SK-N-SH (cell line): ENCODE measurements around the gene SLC5A2. TPM values are rescaled to one million over a fixed set of nuclear protein-coding genes. Genes with fewer than 3 reads are reported as not detected.
"Not testable (repeated sequence)": the region's sequence is repeated elsewhere in the genome, so short reads cannot be mapped to it uniquely, and the experiment has no call there.

Experiments used
- CTCF ChIA-PET: fragments of 300-600, 350-600 bp; formaldehyde crosslinking; extraction: SDS; loops from one replicate; lab custom pipeline; 2021; lab: Yijun Ruan, JAX
- POLR2A ChIA-PET: fragments of 350-600 bp; sonication (Branson Sonifier 250); formaldehyde crosslinking; extraction: SDS; loops from one replicate; lab custom pipeline; 2020; ENCODE audit warnings: antibody characterized with exemption, inconsistent platforms; lab: Yijun Ruan, JAX
- DNase-seq: peaks from one replicate; pipeline ENCODE4 v3.0.0; 2012
- H2AFZ ChIP-seq: fragments of 200-600 bp; sonication (generic); 2 replicates; pipeline ENCODE4 v1.8.1; 2016; ENCODE audit warnings: antibody characterized with exemption, mild to moderate bottlenecking, low read depth
- H3F3A ChIP-seq: fragments of 200-600 bp; sonication (generic); replicated peaks from 2 replicates; pipeline ENCODE3; 2016; ENCODE audit warnings: antibody characterized with exemption, mild to moderate bottlenecking; ENCODE audit not compliant: insufficient read depth
- H3K27ac ChIP-seq, 2 experiments: fragments of 200-500 bp in 1 of 2; fragments of 200-600 bp in 1 of 2; sonication (Bioruptor generic) in 1 of 2; sonication (generic), shearing (Covaris generic) in 1 of 2; 2 replicates each; pipeline versions ENCODE4 v1.5.1 to v1.6.1; 2014 to 2016; ENCODE audit warnings: low read depth in 2 of 2, inconsistent platforms in 1 of 2, low read length in 1 of 2, mild to moderate bottlenecking in 1 of 2, mixed read lengths in 1 of 2
- H3K27me3 ChIP-seq: fragments of 200-600 bp; sonication (generic), shearing (Covaris generic); 2 replicates; pipeline ENCODE4 v1.6.1; 2016; ENCODE audit warnings: mixed run types; ENCODE audit not compliant: insufficient read depth
- H3K36me3 ChIP-seq, 2 experiments: fragments of 200-500 bp in 1 of 2; fragments of 200-600 bp in 1 of 2; sonication (Bioruptor generic) in 1 of 2; sonication (generic) in 1 of 2; replicated peaks in 1 of 2; 2 replicates each; pipeline versions ENCODE3 to v1.5.1; 2014 to 2016; ENCODE audit warnings: low read length in 1 of 2, mild to moderate bottlenecking in 1 of 2; ENCODE audit not compliant: insufficient read depth in 2 of 2, control insufficient read depth in 1 of 2
- H3K4me1 ChIP-seq, 2 experiments: fragments of 200-500 bp in 1 of 2; fragments of 200-600 bp in 1 of 2; sonication (Bioruptor generic) in 1 of 2; sonication (generic), shearing (Covaris generic) in 1 of 2; 2 replicates each; pipeline versions ENCODE4 v1.5.1 to v1.6.1; 2014 to 2016; ENCODE audit warnings: low read depth in 1 of 2, low read length in 1 of 2, mixed run types in 1 of 2; ENCODE audit not compliant: insufficient read depth in 2 of 2, control insufficient read depth in 1 of 2
- H3K4me2 ChIP-seq: fragments of 200-600 bp; sonication (generic), shearing (Covaris generic); 2 replicates; pipeline ENCODE4 v1.6.1; 2017; ENCODE audit warnings: mixed run types
- H3K4me3 ChIP-seq, 2 experiments: fragments of 200-500 bp in 1 of 2; fragments of 200-600 bp in 1 of 2; sonication (Bioruptor generic) in 1 of 2; sonication (generic), shearing (Covaris generic) in 1 of 2; 2 replicates each; pipeline versions ENCODE4 v1.5.1 to v1.8.1; 2014 to 2016; ENCODE audit warnings: low read depth in 2 of 2, inconsistent platforms in 1 of 2, low read length in 1 of 2, mild to moderate bottlenecking in 1 of 2, mixed read lengths in 1 of 2, moderate library complexity in 1 of 2
- H3K79me2 ChIP-seq: fragments of 200-600 bp; sonication (generic); 2 replicates; pipeline ENCODE4 v1.8.1; 2017; ENCODE audit warnings: mild to moderate bottlenecking; ENCODE audit not compliant: insufficient read depth
- H3K9ac ChIP-seq: fragments of 200-600 bp; sonication (generic); 2 replicates; pipeline ENCODE4 v1.6.1; 2017; ENCODE audit warnings: mixed run types
- H3K9me2 ChIP-seq: fragments of 200-600 bp; sonication (generic); 2 replicates; pipeline ENCODE4 v1.6.1; 2017; ENCODE audit warnings: mixed run types
- H3K9me3 ChIP-seq: fragments of 200-600 bp; sonication (generic); 2 replicates; pipeline ENCODE4 v1.6.1; 2017; ENCODE audit warnings: mixed run types, mild to moderate bottlenecking, moderate library complexity
- H4K20me1 ChIP-seq: fragments of 200-600 bp; sonication (generic); 2 replicates; pipeline ENCODE4 v1.6.1; 2017; ENCODE audit warnings: mild to moderate bottlenecking, mixed run types; ENCODE audit not compliant: insufficient read depth
- CHD2 ChIP-seq: fragments of 150-350 bp; IDR thresholded peaks from 2 replicates; pipeline ENCODE4 v1.6.1; 2018; ENCODE audit warnings: low read length; ENCODE audit not compliant: partially characterized antibody
- EZH2phosphoT487 ChIP-seq: fragments of 200-600 bp; sonication (generic); IDR thresholded peaks from 2 replicates; pipeline ENCODE4 v1.6.1; 2017; ENCODE audit warnings: low read depth, mixed run types, mild to moderate bottlenecking, antibody characterized with exemption, moderate library complexity, borderline replicate concordance
- GABPA ChIP-seq: IDR thresholded peaks from 2 replicates; pipeline ENCODE4 v1.4.0; 2012; ENCODE audit warnings: low read depth, mild to moderate bottlenecking
- GATA2 ChIP-seq: sonication (generic); formaldehyde crosslinking; IDR thresholded peaks from 2 replicates; pipeline ENCODE4 v1.5.0; 2020; ENCODE audit warnings: mild to moderate bottlenecking, missing genetic modification reagents
- JUND ChIP-seq: IDR thresholded peaks from 2 replicates; pipeline ENCODE4 v1.4.0; 2012
- NFIC ChIP-seq: IDR thresholded peaks from 2 replicates; pipeline ENCODE4 v1.4.0; 2012; ENCODE audit warnings: borderline replicate concordance
- POLR2AphosphoS5 ChIP-seq: IDR thresholded peaks from 2 replicates; pipeline ENCODE4 v1.6.1; 2012; ENCODE audit warnings: low read depth, low read length
- RAD21 ChIP-seq: IDR thresholded peaks from 2 replicates; pipeline ENCODE4 v1.6.1; 2012; ENCODE audit warnings: mild to moderate bottlenecking, low read length
- RFX5 ChIP-seq: IDR thresholded peaks from 2 replicates; pipeline ENCODE4 v1.6.1; 2012; ENCODE audit warnings: mild to moderate bottlenecking, improper control_type of control experiment, low read length
- RXRA ChIP-seq: IDR thresholded peaks from 2 replicates; pipeline ENCODE4 v1.4.0; 2012; ENCODE audit warnings: low read depth, mild to moderate bottlenecking, borderline replicate concordance
- SIN3A ChIP-seq: IDR thresholded peaks from 2 replicates; pipeline ENCODE4 v1.6.1; 2012; ENCODE audit warnings: low read depth, mild to moderate bottlenecking, low read length, moderate library complexity, borderline replicate concordance
- SMC3 ChIP-seq: IDR thresholded peaks from 2 replicates; pipeline ENCODE4 v1.6.1; 2012; ENCODE audit warnings: low read depth, low read length, improper control_type of control experiment
- TCF12 ChIP-seq: IDR thresholded peaks from 2 replicates; pipeline ENCODE4 v1.4.0; 2012
- TEAD4 ChIP-seq: IDR thresholded peaks from 2 replicates; pipeline ENCODE4 v1.4.0; 2012; ENCODE audit warnings: mild to moderate bottlenecking, borderline replicate concordance; ENCODE audit not compliant: insufficient read depth
- YY1 ChIP-seq: IDR thresholded peaks from 2 replicates; pipeline ENCODE4 v1.4.0; 2012; ENCODE audit warnings: low read depth, mild to moderate bottlenecking
- WGBS: methylation state at CpG from one replicate; pipeline ENCODE4 v1.1.6; 2017; ENCODE audit warnings: low lambda C conversion rate; 5-methylcytosine and 5-hydroxymethylcytosine counted together
- polyA plus RNA-seq, 3 experiments: library from polyadenylated mRNA; depleted of rRNA; stranded (reverse); fragments of >200 nt; gene quantifications; 2 replicates each; pipeline ENCODE4 v1.2.3, GENCODE V29; 2012
- TF ChIP-seq, protein P1 (sequence below): IDR thresholded peaks from 2 replicates; pipeline ENCODE4 v1.4.0; 2012; ENCODE audit warnings: low read depth
- TF ChIP-seq, protein P2 (sequence below): fragments of 200-600 bp; sonication (generic); IDR thresholded peaks from 2 replicates; pipeline ENCODE4 v1.6.1; 2017; ENCODE audit warnings: antibody characterized with exemption, mild to moderate bottlenecking, moderate library complexity
- TF ChIP-seq, protein P3 (sequence below): fragments of 150-350 bp; IDR thresholded peaks from 2 replicates; pipeline ENCODE4 v1.6.1; 2016; ENCODE audit warnings: mild to moderate bottlenecking, low read depth, low read length

The SLC5A2 gene
- polyA plus RNA-seq, 1 of the 3 experiments (the other 2 are of a cell fraction): 0.31 TPM

DNA sequence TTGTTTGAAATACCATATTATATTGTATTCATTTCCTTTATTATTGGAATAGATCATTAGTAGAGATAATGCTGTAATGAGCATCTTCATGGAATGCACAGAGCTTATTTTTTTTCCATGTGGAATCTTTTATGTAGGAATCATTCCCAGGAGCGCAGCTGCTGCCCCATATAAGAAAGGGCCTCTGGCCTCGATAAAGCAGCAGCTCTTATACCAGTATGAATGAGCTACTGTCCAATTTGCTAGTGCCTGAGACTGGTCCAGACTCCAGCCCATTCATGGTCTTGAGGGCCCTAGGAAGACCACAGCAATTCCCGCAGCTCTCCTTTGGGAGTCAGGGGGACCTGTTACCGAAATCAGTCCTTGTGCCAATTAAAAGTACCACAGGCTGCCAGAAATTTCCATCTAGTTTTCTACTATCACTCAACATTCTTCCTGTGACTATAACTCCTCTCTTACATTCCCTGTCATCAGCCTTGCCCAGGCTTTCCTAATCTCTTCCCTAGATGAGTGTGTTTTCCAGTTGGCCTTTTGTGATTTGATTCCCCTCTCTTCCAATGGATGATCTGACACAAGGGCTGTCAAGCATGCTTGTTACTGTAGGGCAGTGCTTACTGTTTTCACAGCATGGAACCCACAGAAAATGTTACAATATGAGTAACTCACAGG, 42.3 kb upstream of the SLC5A2 start:
- Histone ChIP-seq H2AFZ (no peak overlapping the region), H3K79me2 (no peaks in the 10 kb centered on the region)
- TF ChIP-seq TCF12: no peak
- TF ChIP-seq CHD2: no peak
- TF ChIP-seq SIN3A: no peak
- TF ChIP-seq, protein P1, sequence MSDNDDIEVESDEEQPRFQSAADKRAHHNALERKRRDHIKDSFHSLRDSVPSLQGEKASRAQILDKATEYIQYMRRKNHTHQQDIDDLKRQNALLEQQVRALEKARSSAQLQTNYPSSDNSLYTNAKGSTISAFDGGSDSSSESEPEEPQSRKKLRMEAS: no peak
- TF ChIP-seq SMC3: no peak
- TF ChIP-seq NFIC: no peak
- TF ChIP-seq RXRA: no peak
- no peak for TF ChIP-seq JUND
- TF ChIP-seq GABPA: no peak
- TF ChIP-seq YY1: no peak
- TF ChIP-seq, all 33 proteins: peak for 0
- Histone ChIP-seq H4K20me1 (no peaks in the 10 kb centered on the region), H3K9me3 (no peaks in the 10 kb centered on the region), H3K9ac (no peak overlapping the region), H3K4me1 (peaks cover 0 to 5% of the 10 kb centered on the region in 2 experiments; a peak in 1 of 4 replicates), H3F3A (peaks cover 24% of the 10 kb centered on the region), H3K36me3 (no peaks in the 10 kb centered on the region), H3K4me2 (no peak overlapping the region), H3K4me3 (no peak overlapping the region), H3K27me3 (no peaks in the 10 kb centered on the region), H3K9me2 (no peaks in the 10 kb centered on the region), H3K27ac (peak overlapping the region in 1 of 2 experiments; percentile 51; a peak in 1 of 4 replicates)
- POLR2A ChIA-PET: interaction anchor here (0.8 kb wide), 1 partner anchor 261 kb away, joined by 4 read pairs; the partner anchor contains the start of gene FUS
- DNase-seq: no peak
- 74% methylated on average over 4 of the region's 4 CpGs for WGBS
- CTCF ChIA-PET: interaction anchor here (0.8 to 6.7 kb wide), 6 partner anchors 9 to 456 kb away, joined by 3 to 80 read pairs (median 10); partner anchors contain the start of genes ARMC5, COX6A2 and HSD3B7

DNA sequence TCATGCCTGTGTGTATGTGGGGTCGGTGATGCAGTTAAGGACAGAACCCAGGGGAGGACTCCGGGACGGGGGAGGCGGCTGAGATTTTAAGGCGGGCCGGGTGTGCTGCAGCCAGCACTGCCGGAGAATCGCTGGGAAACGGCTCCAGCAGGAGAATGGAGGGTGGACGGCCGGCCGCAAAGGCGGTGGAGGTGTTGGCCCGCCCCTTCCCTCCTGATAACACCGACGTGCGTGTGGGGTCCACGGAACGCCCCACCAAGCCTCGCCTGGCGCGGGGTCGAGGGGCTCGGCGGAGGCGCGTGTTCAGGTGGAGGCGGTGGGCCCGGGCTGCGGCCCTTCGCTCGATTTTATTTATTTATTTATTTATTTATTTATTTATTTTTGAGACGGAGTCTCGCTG, 41.0 kb upstream of the SLC5A2 start:
- Histone ChIP-seq H3K36me3 (no peaks in the 10 kb centered on the region), H3K79me2 (no peaks in the 10 kb centered on the region), H3K4me1 (peaks cover 0 to 5% of the 10 kb centered on the region in 2 experiments; a peak in 1 of 4 replicates), H3K9me2 (no peaks in the 10 kb centered on the region), H3K27ac (no peak overlapping the region), H3K4me2 (no peak overlapping the region; the same call in 1 of the 2 replicates), H3K27me3 (no peaks in the 10 kb centered on the region), H3K9me3 (no peaks in the 10 kb centered on the region), H3K4me3 (peak overlapping the region in 1 of 2 experiments; percentile 63; a peak in 2 of 4 replicates), H4K20me1 (no peaks in the 10 kb centered on the region), H2AFZ (no peak overlapping the region; the same call in 1 of the 2 replicates), H3F3A (peaks cover 24% of the 10 kb centered on the region), H3K9ac (no peak overlapping the region)
- 91% methylated on average over 34 of the region's 34 CpGs for WGBS
- no peak for DNase-seq
- CTCF ChIA-PET: interaction anchor here (0.8 to 6.7 kb wide), 14 partner anchors 10 to 488 kb away, joined by 3 to 80 read pairs (median 5); partner anchors contain the start of genes ARMC5 and HSD3B7
- TF ChIP-seq GATA2 (CRISPR knock-in tag): no peak
- TF ChIP-seq EZH2phosphoT487: no peak
- TF ChIP-seq YY1: no peak
- no peak for TF ChIP-seq RFX5
- TF ChIP-seq TEAD4: no peak
- TF ChIP-seq, protein P2, sequence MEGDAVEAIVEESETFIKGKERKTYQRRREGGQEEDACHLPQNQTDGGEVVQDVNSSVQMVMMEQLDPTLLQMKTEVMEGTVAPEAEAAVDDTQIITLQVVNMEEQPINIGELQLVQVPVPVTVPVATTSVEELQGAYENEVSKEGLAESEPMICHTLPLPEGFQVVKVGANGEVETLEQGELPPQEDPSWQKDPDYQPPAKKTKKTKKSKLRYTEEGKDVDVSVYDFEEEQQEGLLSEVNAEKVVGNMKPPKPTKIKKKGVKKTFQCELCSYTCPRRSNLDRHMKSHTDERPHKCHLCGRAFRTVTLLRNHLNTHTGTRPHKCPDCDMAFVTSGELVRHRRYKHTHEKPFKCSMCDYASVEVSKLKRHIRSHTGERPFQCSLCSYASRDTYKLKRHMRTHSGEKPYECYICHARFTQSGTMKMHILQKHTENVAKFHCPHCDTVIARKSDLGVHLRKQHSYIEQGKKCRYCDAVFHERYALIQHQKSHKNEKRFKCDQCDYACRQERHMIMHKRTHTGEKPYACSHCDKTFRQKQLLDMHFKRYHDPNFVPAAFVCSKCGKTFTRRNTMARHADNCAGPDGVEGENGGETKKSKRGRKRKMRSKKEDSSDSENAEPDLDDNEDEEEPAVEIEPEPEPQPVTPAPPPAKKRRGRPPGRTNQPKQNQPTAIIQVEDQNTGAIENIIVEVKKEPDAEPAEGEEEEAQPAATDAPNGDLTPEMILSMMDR: no peak
- TF ChIP-seq RAD21: no peak
- TF ChIP-seq POLR2AphosphoS5: no peak
- TF ChIP-seq, protein P3, sequence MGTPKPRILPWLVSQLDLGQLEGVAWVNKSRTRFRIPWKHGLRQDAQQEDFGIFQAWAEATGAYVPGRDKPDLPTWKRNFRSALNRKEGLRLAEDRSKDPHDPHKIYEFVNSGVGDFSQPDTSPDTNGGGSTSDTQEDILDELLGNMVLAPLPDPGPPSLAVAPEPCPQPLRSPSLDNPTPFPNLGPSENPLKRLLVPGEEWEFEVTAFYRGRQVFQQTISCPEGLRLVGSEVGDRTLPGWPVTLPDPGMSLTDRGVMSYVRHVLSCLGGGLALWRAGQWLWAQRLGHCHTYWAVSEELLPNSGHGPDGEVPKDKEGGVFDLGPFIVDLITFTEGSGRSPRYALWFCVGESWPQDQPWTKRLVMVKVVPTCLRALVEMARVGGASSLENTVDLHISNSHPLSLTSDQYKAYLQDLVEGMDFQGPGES: no peak
- TF ChIP-seq NFIC: no peak
- no peak for TF ChIP-seq CHD2
- POLR2A ChIA-PET: interaction anchor here (0.8 to 1.8 kb wide), 7 partner anchors 10 to 484 kb away, joined by 3 to 15 read pairs (median 5); partner anchors contain the start of genes ARMC5, KAT8, SETD1A and ZNF668

DNA sequence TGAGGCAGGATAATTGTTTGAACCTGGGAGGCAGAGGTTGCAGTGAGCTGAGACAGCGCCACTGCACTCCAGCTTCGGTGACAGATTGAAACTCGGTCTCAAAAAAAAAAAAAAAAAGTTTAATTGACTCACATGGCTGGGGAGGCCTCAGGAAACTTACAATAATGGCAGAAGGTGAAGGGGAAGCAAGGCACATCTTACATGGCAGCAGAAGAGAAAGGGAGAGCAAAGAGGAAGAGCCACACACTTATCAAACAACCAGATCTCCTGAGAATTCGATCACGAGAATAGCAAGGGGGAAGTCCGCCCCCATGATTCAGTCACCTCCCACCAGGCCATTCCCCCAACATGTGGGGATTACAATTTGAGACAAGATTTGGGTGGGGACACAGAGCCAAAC, 37.0 kb upstream of the SLC5A2 start:
- H3F3A ChIP-seq, H3K9me3 ChIP-seq, H3K4me3 ChIP-seq, H3K4me1 ChIP-seq, DNase-seq, H3K79me2 ChIP-seq, H3K36me3 ChIP-seq, H3K9ac ChIP-seq, H3K27ac ChIP-seq, H3K9me2 ChIP-seq, H4K20me1 ChIP-seq, H3K27me3 ChIP-seq, H2AFZ ChIP-seq, H3K4me2 ChIP-seq: not testable (repeated sequence)
- 79% methylated on average over 6 of the region's 6 CpGs for WGBS
- ChIA-PET POLR2A (interaction anchor here (0.6 to 1.2 kb wide), 2 partner anchors 14 to 324 kb away, joined by 3 to 4 read pairs; no protein-coding TSS in a partner anchor), CTCF (interaction anchor here (0.9 to 6.7 kb wide), 4 partner anchors 12 to 462 kb away, joined by 3 to 80 read pairs (median 25); partner anchors contain the start of genes ARMC5 and HSD3B7)
